ENCODE measurements around the gene MYO10.

DNA sequence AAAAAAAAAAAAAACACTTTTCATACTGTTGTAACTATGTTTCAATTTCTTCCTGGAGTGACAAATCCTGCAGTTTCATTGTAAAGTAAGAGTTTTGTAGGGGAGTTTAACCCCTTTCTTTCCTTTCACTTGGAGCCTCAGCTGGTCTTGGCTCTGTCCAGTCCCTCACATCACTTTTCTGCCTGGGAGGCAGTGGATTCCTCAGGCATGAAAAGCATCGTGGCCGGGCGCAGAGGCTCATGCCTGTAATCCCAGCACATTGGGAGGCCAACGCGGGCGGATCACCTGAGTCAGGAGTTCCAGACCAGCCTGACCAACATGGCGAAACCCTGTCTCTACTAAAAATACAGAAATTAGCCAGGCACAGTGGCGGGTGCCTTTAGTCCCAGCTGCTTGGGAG lies 45.6 kb upstream of the MYO10 start:
- TF ChIP-seq, protein P1, sequence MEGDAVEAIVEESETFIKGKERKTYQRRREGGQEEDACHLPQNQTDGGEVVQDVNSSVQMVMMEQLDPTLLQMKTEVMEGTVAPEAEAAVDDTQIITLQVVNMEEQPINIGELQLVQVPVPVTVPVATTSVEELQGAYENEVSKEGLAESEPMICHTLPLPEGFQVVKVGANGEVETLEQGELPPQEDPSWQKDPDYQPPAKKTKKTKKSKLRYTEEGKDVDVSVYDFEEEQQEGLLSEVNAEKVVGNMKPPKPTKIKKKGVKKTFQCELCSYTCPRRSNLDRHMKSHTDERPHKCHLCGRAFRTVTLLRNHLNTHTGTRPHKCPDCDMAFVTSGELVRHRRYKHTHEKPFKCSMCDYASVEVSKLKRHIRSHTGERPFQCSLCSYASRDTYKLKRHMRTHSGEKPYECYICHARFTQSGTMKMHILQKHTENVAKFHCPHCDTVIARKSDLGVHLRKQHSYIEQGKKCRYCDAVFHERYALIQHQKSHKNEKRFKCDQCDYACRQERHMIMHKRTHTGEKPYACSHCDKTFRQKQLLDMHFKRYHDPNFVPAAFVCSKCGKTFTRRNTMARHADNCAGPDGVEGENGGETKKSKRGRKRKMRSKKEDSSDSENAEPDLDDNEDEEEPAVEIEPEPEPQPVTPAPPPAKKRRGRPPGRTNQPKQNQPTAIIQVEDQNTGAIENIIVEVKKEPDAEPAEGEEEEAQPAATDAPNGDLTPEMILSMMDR (IDR thresholded peaks at IDR 0.05): no peak
- TF ChIP-seq POLR2AphosphoS5 (IDR thresholded peaks at IDR 0.05) (no peak), POLR2A (IDR thresholded peaks at IDR 0.05) (no peak)
